Ramos (cell line): ENCODE data around the gene CDCA7.
"Not testable (repeated sequence)": the region's sequence is repeated elsewhere in the genome, so short reads cannot be mapped to it uniquely, and the experiment has no call there.

Source experiments
- in situ Hi-C: fragments of 300-500 bp; cut with MboI; formaldehyde crosslinking; loops from one replicate; pipeline ENCODE4 v1.14.3; 2022; ENCODE audit warnings: low sequenced_read_pairs; ENCODE audit not compliant: unreplicated experiment

CDCA7 gene

GRCh38 chr2:173357346-173357745 lies 2.7 kb downstream of the CDCA7 start:
- in situ Hi-C loops, result no loop called here

- in situ Hi-C loops, result no loop called here
Measured at GRCh38 chr2:173358616-173359015, 3.9 kb downstream of the CDCA7 start.

GRCh38 chr2:173359231-173359630 lies 4.6 kb downstream of the CDCA7 start:
- in situ Hi-C loops, result no loop called here

GRCh38 chr2:173370198-173370597 lies 15.5 kb downstream of the CDCA7 start:
- in situ Hi-C loops, result no loop called here

- in situ Hi-C loops, result no loop called here
Measured at GRCh38 chr2:173371023-173371422, 16.4 kb downstream of the CDCA7 start.

GRCh38 chr2:173373290-173373689 lies 18.6 kb downstream of the CDCA7 start:
- in situ Hi-C loops, result no loop called here

GRCh38 chr2:173374634-173375033 lies 20.0 kb downstream of the CDCA7 start:
- in situ Hi-C loops, result no loop called here

GRCh38 chr2:173385534-173385933 lies 30.9 kb downstream of the CDCA7 start:
- in situ Hi-C loops, result not testable (repeated sequence)

- in situ Hi-C loops, result no loop called here
Measured at GRCh38 chr2:173386021-173386737, 31.5 kb downstream of the CDCA7 start.

GRCh38 chr2:173386738-173387065 lies 32.0 kb downstream of the CDCA7 start:
- in situ Hi-C loops, result no loop called here

- in situ Hi-C loops, result no loop called here
Measured at GRCh38 chr2:173387079-173387478, 32.4 kb downstream of the CDCA7 start.

GRCh38 chr2:173387660-173388059 lies 33.0 kb downstream of the CDCA7 start:
- in situ Hi-C loops, result no loop called here

- in situ Hi-C loops, result no loop called here
Measured at GRCh38 chr2:173388795-173389194, 34.1 kb downstream of the CDCA7 start.

- in situ Hi-C loops, result no loop called here
Measured at GRCh38 chr2:173390036-173390435, 35.4 kb downstream of the CDCA7 start.

- in situ Hi-C loops, result no loop called here
Measured at GRCh38 chr2:173392731-173393130, 38.1 kb downstream of the CDCA7 start.

GRCh38 chr2:173393186-173393585 lies 38.5 kb downstream of the CDCA7 start:
- in situ Hi-C loops, result no loop called here

GRCh38 chr2:173393636-173394035 lies 39.0 kb downstream of the CDCA7 start:
- in situ Hi-C loops, result no loop called here

- in situ Hi-C loops, result no loop called here
Measured at GRCh38 chr2:173394091-173394974, 39.7 kb downstream of the CDCA7 start.

GRCh38 chr2:173395567-173396351 lies 41.1 kb downstream of the CDCA7 start:
- in situ Hi-C loops, result no loop called here

GRCh38 chr2:173397539-173397938 lies 42.9 kb downstream of the CDCA7 start:
- in situ Hi-C loops, result no loop called here

- in situ Hi-C loops, result no loop called here
Measured at GRCh38 chr2:173399229-173399628, 44.6 kb downstream of the CDCA7 start.
